H9 (cell line): ENCODE data around the gene KIF12. TPM values are rescaled to one million over a fixed set of nuclear protein-coding genes. Genes with fewer than 3 reads are reported as not detected.

Experiments
- total RNA-seq: library from RNA; stranded (reverse); gene quantifications from 2 replicates; pipeline ENCODE4 v1.2.1, GENCODE V29; 2021

The KIF12 gene
- total RNA-seq, 1 experiment from 2014 or later = 3.3 TPM

Other genes starting within 250 kb of the KIF12 start
- gene ZNF618, start 223.0 kb downstream of the KIF12 start, total RNA-seq = 13.6 and 16.3 TPM in 2 replicates
- gene AMBP, start 21.0 kb downstream of the KIF12 start, total RNA-seq = 0.20 and 0.81 TPM in 2 replicates
- 17.5 and 17.9 TPM in 2 replicates for gene COL27A1, start 56.2 kb upstream of the KIF12 start, total RNA-seq
- gene ORM1, start 223.8 kb upstream of the KIF12 start, total RNA-seq = 4.0 and 4.4 TPM in 2 replicates
- 1.2 and 1.4 TPM in 2 replicates for gene ORM2, start 230.6 kb upstream of the KIF12 start, total RNA-seq